GM12872 (cell line): ENCODE measurements around the gene AQP12A.

Experiments used
- TF ChIP-seq, protein P1 (sequence below): IDR thresholded peaks from 3 replicates; pipeline ENCODE4 v1.5.1; 2011; ENCODE audit warnings: low read depth, mild to moderate bottlenecking, low read length, moderate library complexity; ENCODE audit not compliant: insufficient read depth

Gene AQP12A

DNA sequence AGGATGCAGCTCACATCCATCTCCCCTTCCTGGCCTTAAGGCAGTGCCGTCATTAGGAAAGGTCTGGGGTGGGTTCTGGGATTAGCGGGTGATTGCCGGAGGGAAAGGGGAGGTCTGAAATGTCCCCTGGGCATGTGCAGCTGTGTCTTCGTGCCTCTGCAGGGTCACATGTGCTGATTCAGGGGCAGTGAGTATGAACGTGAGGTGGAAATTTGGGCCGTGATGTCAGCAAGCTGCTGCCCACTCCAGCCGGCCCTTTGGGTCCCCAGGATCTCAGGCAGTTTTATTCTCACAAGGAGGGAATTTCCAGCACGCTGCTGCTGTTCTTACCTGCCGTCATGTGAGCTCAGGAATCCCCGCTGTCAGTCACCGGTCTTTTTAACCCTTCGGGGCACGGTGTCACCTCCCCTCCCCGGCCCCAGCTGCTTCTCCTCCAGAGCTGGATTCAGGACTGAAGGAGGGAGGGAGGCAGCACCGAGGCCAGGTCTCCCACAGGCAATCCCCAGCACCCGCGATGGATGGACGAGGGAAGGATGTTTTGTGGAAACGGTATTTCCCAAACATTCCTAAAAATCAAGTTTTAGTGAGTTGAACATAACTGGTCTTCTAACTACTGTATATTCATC lies 42.9 kb upstream of the AQP12A start:
- TF ChIP-seq, protein P1, sequence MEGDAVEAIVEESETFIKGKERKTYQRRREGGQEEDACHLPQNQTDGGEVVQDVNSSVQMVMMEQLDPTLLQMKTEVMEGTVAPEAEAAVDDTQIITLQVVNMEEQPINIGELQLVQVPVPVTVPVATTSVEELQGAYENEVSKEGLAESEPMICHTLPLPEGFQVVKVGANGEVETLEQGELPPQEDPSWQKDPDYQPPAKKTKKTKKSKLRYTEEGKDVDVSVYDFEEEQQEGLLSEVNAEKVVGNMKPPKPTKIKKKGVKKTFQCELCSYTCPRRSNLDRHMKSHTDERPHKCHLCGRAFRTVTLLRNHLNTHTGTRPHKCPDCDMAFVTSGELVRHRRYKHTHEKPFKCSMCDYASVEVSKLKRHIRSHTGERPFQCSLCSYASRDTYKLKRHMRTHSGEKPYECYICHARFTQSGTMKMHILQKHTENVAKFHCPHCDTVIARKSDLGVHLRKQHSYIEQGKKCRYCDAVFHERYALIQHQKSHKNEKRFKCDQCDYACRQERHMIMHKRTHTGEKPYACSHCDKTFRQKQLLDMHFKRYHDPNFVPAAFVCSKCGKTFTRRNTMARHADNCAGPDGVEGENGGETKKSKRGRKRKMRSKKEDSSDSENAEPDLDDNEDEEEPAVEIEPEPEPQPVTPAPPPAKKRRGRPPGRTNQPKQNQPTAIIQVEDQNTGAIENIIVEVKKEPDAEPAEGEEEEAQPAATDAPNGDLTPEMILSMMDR, result no peak

DNA sequence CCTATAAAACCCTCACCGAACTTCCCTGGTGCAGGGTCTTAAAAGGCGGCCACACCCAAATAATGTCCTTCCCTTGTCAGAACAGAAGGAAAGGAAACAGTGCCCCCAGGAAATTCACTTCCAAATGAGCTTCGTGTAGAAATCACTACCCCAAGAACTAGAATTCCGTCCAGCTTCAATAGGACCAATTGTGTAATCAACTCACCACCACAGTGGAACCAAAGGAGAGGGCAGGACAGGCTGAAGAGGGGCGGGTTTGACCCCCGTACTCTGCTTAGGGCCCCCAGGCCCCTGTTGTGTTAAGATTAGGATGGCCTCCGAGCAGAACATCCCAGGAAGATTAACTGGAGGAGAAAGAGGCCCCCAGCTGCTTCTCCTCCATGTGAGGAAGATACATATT lies 42.3 kb upstream of the AQP12A start:
- TF ChIP-seq, protein P1, result no peak

DNA sequence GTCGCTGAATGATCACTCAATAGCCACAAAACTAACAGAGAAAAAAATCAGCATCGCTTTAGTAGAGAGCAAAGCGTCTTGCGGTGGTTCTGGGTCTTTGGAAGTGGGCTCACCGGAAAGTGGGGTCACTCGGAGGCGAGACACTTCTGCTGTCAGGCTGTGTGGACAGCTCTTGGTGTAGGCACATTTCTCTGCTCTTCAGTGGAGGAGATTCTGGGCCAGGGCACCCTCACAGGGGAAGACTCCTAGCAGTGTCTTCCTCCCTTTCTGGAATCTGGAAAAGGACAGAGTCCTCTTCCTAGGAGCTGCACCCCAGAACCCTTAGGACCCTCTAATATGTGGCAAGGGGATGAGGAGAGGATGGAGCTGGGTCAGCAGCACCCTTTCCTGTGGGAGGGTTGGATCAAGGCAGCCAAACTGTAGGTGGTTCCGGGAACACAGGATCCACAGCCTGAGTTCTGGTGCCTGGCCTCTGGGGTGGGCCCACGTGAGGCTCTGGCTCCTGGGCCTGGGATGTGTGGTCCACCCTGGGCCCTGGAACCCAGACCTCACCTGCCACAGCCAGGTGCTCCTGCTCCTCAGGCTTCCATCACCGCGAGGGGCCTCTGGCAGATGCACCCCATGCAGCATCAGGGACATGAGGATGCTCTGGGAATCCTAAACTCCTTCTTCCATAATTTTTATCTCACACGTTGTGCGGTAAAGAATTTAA lies 41.3 kb upstream of the AQP12A start:
- TF ChIP-seq, protein P1, result no peak

DNA sequence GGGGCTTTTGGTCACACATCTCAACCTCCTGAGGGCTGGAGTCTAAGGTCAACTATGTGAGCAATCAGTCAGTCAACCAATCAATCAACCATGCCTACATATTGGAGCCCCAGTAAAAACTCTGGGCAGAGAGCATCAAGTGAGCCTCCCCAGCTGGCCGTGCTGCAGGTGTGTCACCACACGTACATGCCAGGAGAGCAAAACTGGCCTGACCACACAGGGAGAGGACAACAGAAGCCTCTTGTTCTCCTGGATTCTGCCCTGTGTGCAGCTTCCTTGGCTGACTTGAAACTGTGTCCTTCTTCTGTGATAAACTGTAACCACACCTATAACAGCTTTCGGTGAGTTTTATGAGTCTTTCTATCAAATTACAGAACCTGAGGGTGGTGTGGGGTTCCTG lies 40.5 kb upstream of the AQP12A start:
- TF ChIP-seq, protein P1, result no peak

DNA sequence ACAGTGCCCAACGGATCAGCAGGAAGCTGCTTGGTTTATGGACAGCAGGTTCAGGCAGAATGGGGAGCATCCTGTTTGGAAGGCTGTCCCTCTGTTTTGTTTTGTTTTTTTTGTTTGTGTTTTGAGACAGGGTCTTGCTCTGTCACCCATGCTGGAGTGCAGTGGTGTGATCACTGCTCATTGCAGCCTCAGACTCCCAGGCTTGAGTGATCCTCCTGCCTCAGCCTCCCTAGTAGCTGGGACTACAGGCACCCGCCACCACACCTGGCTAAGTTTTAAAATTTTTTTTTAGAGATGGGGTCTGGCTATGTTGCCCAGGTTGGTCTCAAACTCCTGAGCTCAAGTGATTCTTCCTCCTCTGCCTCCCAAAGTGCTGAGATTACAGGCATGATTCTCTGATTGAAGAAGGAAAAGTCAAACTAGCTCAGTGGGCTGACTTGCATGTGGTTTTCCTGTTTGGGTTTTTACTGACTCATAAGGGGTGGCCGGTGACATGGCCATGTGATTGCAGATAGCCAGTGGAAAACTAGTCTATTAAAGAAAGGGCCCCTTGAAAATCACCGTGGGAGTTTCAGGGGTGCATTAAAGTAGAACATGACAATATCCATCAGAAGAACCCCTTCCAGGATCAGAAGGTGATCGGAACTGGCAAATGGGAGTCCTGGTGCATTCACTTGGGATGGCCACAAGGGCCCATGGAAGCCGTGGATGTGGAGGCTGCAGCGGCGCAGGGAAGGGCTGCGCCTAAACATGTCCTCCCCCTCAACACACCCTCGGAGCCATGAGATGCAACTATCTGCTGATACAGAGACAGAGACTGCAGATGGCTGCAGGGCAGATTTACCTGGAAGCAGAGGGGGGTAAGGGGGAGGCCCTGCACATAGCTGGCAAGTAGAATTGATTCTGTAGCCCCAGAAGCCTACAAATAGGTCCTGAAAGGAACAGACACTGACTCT lies 35.5 kb upstream of the AQP12A start:
- TF ChIP-seq, protein P1, result no peak

DNA sequence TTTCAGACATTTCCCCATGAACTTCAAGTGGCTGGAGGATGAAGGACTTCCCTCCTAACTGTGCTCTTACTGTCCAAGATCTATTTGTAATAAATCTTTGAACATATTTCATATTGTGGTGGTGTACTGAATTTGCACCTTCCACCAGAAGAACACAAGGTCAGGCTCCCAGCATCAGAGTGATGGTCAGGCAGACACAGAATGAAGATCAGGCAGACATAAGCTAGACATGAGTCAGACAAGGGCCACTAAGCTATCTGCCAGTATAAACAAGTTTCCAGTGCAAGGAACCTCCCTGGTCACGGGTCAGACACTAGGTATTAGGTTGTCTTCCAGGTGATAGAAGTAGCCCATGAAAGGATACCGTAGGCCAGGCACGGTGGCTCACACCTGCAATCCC lies 29.0 kb upstream of the AQP12A start:
- TF ChIP-seq, protein P1, result no peak
